ENCODE data around the gene ORC2. TPM values are rescaled to one million over a fixed set of nuclear protein-coding genes. Genes with fewer than 3 reads are reported as not detected.
A peak's percentile ranks its signal among the peaks of the same experiment; 100 is the strongest.

ORC2 gene
- total RNA-seq, 1 donor from 2014 or later = 24.9 TPM

- intact Hi-C loops (cut with DNase I) = no loop called here
- no peak for DNase-seq (ENCODE audit: low spot score)
These were observed 92.3 kb downstream of the ORC2 start for GRCh38 chr2:200871151-200871550.

DNA sequence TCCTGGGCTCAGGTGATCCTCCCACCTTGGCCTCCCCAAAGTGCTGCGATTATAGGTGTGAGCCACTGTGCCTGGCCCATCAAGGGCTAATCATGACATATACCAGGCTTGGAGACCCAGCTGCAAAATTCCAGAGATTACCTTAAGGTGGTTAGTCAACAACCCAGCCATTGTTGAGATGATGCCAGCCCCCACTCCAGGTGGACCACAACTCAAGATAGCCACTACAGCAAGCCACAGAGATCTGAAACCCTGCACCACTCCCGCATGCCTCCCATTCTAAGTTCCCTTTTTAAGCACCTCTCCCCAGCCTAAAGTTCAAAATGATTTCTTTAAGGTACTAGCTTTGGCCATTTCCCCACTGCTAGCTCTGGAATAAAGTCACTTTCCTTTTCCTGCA is 94.4 kb downstream of the ORC2 start:
- intact Hi-C loops (cut with DNase I) = no loop called here

DNA sequence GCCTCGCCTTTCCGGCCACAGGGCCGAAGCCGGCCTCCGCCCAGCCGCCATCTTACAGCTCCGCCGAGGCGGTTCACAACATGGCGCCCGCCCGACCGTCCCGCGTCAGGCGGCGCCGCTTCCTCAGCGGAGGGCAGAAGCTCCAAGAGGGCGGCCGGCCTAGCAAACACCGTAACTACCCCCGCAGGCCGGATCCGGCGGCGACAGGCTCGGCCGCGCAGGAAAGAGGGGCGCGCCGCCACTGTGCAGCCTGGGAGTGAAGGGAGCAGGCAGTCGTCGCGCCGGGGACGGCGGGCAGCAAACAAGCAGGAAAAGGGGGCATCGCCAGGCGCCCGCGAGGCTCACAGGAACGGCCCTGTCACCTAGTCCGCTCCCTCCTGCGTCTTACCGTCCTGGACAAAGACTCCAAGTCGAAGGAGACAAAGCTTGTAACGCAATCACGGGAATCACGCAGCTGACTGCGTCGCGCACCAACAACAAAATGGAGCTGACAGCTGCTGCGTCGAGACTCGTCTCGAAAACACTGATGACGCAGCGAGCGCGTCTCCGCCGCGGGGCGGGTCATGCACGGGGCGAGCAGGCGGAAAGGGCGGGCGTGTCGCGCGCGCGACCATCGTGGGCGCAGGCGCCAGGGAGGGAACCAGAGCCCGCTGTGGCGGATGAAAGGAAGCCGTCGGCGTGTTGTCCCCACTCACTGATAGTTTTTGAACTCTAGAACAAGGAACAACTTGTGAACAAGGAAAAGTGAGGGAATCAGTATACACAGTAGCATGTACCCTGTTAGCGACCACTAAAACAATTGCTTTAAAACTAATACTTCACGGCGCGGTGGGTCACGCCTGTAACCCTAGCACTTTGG is 99.1 kb downstream of the ORC2 start, which contains the start of gene CLK1:
CLK1 (minus strand) TSS at position 483 of the 859 bp plus-strand sequence. CDS start 2,796 bp downstream, outside the sequence.
- intact Hi-C loops (cut with DNase I) = loop anchor here (1.0 to 5.0 kb wide), 4 partner anchors 24 to 254 kb away; partner anchors contain the start of genes BZW1, NIF3L1 and PPIL3
- DNase-seq (ENCODE audit: low spot score) = peak; percentile 99

More for the DNA sequence above, 94.4 kb downstream of the ORC2 start:
- DNase-seq (ENCODE audit: low spot score) = no peak

DNA sequence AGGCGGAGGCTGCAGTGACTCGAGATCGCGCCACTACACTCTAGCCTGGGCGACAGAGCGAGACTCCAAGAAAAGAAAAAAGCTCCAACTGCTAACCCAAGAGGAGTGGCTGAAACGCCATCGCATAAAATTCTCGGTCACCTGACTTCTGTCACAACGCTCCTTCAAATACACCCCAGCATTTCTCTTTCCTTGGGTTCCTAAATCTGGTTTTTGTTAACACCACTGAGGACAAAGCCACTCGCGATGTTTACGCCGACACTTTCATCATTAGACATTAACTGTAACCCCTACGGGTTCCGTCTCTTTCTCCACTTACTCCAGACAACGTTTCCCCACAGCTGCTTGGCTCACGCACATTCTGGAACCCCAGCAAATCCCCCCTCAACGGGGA is 99.7 kb downstream of the ORC2 start:
- no peak for DNase-seq (ENCODE audit: low spot score)
- intact Hi-C loops (cut with DNase I) = loop anchor here (1.0 to 5.0 kb wide), 4 partner anchors 25 to 255 kb away; partner anchors contain the start of genes BZW1, NIF3L1 and PPIL3

DNA sequence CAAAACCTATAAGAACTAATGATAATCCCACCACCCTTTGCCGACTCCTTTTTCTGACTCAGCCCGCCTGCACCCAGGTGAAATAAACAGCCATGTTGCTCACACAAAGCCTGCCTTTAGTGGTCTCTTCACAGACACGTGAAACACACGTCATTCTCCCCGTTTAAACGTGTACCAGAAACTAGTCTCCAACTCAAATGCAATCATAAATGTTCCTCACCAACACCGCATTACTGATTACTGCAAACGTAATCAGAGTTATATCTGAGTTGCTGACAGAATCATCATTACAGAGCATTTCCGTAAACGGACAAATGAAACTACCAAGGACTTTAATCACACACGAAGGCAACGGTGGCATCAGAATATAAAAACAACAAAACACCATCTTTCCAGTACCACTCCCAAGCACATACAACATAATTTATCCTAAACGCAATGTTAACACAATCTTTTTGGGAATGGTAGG is 100.9 kb downstream of the ORC2 start:
- intact Hi-C loops (cut with DNase I) = loop anchor here (5.0 kb wide), 1 partner anchor 150 kb away; no protein-coding TSS in a partner anchor
- no peak for DNase-seq (ENCODE audit: low spot score)

DNA sequence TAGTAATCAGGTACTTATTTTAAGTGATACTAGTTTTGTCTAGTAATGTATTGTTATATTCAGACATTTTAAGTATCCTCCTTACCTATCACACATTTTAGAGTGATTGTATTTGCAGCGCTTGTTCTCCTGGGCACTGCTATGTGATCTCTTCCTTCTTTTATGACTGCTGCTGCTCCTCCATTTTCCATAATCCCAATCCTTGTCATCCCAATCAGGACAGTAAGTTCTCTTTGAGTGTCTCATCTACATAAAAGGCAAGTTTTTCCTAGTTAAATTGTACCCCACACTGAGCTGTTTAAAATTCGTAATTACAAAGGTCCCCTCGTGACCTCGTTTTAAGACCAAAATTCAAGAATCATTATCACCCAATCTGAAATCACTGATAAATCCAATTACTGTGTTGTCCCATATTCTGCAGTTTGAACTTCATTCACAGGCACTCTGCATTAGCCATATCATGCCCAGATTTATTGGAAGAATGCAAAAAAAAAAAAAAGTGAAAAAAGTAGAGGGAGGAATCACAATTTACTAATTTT is 101.8 kb downstream of the ORC2 start:
- intact Hi-C loops (cut with DNase I) = loop anchor here (5.0 kb wide), 1 partner anchor 149 kb away; no protein-coding TSS in a partner anchor
- no peak for DNase-seq (ENCODE audit: low spot score)

DNA sequence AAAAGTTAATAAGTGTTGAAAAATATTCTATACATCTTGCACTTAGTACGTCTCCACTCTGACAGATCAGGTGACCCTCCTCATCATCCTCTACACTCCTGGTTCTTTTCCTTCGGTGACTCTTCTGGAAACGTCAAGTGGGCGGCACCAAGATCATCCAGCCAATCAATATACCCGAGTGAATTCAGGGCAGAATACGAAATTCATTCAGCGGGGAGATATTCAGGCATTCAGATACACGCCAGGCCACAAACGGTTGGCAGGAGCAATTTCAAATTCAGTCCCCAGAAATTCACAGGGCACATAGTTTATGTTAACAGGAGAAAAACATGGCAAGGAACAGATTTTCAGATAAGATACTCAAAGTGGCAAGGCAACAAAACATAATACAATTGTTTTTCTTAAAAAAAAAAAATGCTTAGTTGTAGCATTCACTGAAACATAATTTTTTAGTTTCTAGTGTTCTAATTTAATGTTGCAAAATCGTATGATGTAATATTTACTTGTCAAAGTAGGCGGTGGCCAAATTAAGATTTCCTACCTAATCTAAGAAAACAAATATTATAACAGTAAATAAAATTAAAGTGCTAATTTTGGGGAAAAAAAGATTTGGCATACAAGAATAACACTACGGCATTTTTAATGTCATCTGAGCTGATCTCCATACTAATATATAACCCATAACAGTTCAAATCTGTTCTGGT is 103.2 kb downstream of the ORC2 start:
- intact Hi-C loops (cut with DNase I) = loop anchor here (5.0 kb wide), 1 partner anchor 148 kb away; no protein-coding TSS in a partner anchor
- no peak for DNase-seq (ENCODE audit: low spot score)

Other genes with a start within 250 kb of the ORC2 start
- gene BZW1, start 151.8 kb downstream of the ORC2 start, total RNA-seq = 99.3 TPM
- 58.3 TPM for gene CLK1, start 99.0 kb downstream of the ORC2 start, total RNA-seq
- gene PPIL3, start 74.6 kb downstream of the ORC2 start, total RNA-seq = 19.4 TPM
- 19.1 TPM for gene NIF3L1, start 74.3 kb downstream of the ORC2 start, total RNA-seq
- gene HYCC2, start 108.0 kb upstream of the ORC2 start, total RNA-seq = 14.2 TPM
- gene NDUFB3, start 108.3 kb upstream of the ORC2 start, total RNA-seq = 278 TPM
- gene CFLAR, start 152.5 kb upstream of the ORC2 start, total RNA-seq = 193 TPM
- gene CASP10, start 219.5 kb upstream of the ORC2 start, total RNA-seq = 5.0 TPM